NCI-H345 (cell line): ENCODE measurements around the gene FARP1.

Source experiments
- DNase-seq: peaks from one replicate; lab custom pipeline; 2025; lab: John Stamatoyannopoulos, UW

The FARP1 gene

GRCh38 chr13:98175043-98175442 lies 32.1 kb downstream of the FARP1 start:
- DNase-seq, result no peak

DNA sequence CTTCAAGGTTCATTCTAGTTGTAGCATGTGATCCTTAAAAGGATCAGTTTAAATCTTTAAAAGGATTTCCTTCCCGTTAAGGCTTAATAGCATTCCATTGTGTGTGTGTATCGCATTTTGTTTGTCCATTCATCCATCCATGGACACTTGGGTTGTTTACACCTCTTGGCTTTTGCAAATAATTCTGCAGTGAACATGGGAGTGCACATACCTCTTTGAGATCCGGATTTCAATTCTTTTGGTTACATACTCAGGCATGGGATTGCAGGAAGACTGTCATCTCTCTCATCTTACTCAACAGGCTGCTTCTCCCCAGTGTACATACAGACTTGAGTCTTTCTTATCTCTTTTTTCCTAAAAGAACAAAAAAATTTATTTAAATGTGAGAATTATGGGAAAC lies 32.9 kb downstream of the FARP1 start:
- peak; percentile 13 for DNase-seq

DNA sequence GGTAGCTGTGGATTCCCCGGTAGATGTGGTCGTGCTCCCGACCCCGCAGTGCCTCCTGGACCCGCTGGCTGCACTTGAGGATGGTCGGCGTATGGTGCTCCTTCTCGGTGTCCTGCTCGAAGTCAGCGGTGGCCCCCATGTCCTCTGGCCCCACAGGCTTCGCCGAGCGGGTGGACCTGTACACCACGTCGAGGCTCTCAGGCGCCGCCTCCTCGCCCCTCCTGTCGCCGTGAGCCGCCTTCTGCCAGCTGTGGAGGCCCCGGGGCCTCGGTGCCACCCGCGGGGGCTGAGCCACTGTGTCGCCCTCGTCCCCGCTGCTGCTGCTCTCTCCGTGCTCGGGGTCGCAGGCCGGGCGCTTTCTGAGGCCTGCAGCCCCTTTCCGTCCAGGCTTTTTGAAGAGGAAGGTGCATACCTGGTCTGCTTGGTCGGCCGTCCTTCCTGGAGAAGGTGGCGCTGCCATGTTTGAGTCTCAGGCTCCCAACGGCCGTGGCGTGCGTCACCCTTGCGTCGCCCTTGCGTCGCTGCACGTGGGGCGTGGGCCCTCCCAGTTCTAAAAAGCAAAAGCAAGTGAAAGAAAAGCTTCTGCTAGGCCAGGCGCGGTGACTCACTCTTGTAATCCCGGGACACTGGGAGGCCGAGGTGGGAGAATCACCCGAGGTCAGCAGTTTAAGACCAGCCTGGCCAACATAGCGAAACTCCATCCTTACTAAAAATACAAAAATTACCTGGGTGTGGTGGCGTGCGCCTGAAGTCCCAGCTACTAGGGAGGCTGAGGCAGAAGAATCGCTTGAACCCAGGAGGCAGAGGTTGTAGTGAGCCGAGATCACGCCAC lies 34.1 kb downstream of the FARP1 start, which contains the start of gene RNF113B:
TSS of gene RNF113B (minus strand) at position 493 of the 832 bp plus-strand sequence. CDS start at position 460, 33 bp downstream.
- no peak for DNase-seq

- DNase-seq, result no peak
Measured at GRCh38 chr13:98180092-98180491, 37.2 kb downstream of the FARP1 start.

GRCh38 chr13:98181111-98181815 lies 38.4 kb downstream of the FARP1 start:
- DNase-seq, result no peak

- DNase-seq, result no peak
Measured at GRCh38 chr13:98182153-98182552, 39.3 kb downstream of the FARP1 start.

GRCh38 chr13:98182589-98182988 lies 39.7 kb downstream of the FARP1 start:
- DNase-seq, result no peak

GRCh38 chr13:98184792-98185191 lies 41.9 kb downstream of the FARP1 start:
- no peak for DNase-seq

GRCh38 chr13:98187155-98187964 lies 44.5 kb downstream of the FARP1 start:
- DNase-seq, result peak; percentile 11

DNA sequence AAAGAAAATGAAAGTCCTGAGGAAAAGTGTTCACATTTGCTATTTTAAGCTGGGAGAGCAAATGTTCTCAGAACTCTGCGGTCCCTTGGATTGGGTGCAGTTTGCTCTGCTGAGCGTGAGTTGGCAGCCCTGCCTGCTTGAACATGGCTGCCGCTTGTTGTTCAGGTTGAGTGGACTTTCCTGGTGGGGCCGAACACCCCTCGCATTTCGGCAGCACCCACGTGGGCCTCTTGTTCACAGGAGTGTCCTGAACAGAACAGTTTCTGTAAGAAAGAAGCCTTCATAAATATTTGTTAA lies 45.0 kb downstream of the FARP1 start:
- DNase-seq, result no peak

- DNase-seq, result no peak
Measured at GRCh38 chr13:98188544-98189166, 45.8 kb downstream of the FARP1 start.

GRCh38 chr13:98189841-98190505 lies 47.1 kb downstream of the FARP1 start:
- DNase-seq, result no peak

- no peak for DNase-seq
Measured at GRCh38 chr13:98190889-98191444, 48.1 kb downstream of the FARP1 start.

- no peak for DNase-seq
Measured at GRCh38 chr13:98192008-98192407, 49.1 kb downstream of the FARP1 start.

DNA sequence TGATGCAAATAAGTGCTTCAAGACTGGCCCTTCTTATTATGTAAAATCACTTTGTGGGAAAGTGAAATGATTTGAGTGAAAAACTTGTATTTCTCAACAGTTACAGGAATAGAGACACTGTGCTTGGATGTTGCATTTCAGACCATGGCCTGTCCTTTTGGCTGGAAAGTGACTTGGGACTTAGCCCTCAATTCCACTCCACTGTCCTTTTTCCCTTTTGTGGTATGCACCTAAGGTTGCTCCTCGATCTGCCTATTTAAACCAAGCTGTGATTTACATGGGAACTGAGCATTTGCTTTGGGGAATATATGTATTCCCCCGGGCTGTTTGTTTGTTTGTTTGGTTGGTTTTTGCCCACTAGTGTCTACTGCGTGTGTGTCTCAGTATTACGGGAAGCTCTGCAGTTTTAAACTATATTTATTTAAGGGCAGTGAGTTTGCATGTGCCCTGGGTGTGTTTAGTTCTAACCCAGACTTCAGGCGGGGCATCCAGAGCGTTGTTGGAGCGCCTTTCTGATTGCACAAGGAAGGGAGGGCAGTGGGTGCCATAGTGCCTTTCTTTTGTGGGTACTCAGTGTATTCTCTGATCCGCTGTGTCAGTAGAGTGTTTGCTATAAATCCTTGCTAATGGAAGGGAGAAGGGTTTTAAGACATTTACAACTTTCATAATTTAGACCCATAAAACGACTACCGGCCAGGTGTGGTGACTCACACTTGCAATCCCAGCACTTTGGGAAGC lies 52.3 kb downstream of the FARP1 start:
- DNase-seq, result no peak

- no peak for DNase-seq
Measured at GRCh38 chr13:98198683-98199082, 55.8 kb downstream of the FARP1 start.

- peak; percentile 40 for DNase-seq
Measured at GRCh38 chr13:98199480-98199879, 56.6 kb downstream of the FARP1 start.

- DNase-seq, result no peak
Measured at GRCh38 chr13:98200211-98200878, 57.5 kb downstream of the FARP1 start.

DNA sequence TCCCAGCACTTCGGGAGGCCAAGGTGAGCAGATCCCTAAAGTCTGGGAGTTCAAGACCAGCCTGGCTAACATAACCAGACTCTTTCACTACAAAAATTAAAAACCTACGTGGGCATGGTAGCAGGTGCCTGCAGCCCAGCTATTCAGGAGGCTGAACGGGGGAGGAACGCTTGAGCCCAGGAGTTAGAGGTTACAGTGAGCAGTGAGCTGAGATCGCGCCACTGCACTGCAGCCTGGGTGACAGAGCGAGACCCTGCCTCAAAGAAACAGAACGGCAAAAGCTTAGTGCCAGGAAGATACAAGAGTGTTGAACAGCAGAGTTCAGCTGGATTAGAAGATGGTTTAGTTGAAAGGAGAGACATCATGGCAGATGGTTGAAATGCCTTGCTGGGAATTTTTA lies 58.3 kb downstream of the FARP1 start:
- DNase-seq, result no peak

- peak; percentile 18 for DNase-seq
Measured at GRCh38 chr13:98201984-98202383, 59.1 kb downstream of the FARP1 start.
